H9 (cell line): Measurements from ENCODE around the gene FAM240A. TPM values are rescaled to one million over a fixed set of nuclear protein-coding genes. Genes with fewer than 3 reads are reported as not detected.

Source experiments
- DNase-seq: peaks from one replicate; pipeline ENCODE4 v3.0.0-alpha.2; 2017
- H2AFZ ChIP-seq: one replicate; pipeline ENCODE4 v1.6.1; 2013; ENCODE audit warnings: mild to moderate bottlenecking, low read length, control low read depth, moderate library complexity
- H2AK5ac ChIP-seq: 2 replicates; pipeline ENCODE4 v1.6.1; 2013; ENCODE audit warnings: low read length, control low read depth, mixed read lengths; ENCODE audit not compliant: insufficient read length
- H2BK120ac ChIP-seq: one replicate; pipeline ENCODE4 v1.6.1; 2013; ENCODE audit warnings: low read depth, mild to moderate bottlenecking, low read length, control low read depth, inconsistent platforms; ENCODE audit not compliant: poor library complexity, severe bottlenecking
- H2BK12ac ChIP-seq: 2 replicates; pipeline ENCODE4 v1.6.1; 2013; ENCODE audit warnings: low read length, control low read depth, mixed read lengths, low read depth; ENCODE audit not compliant: insufficient read length
- H2BK15ac ChIP-seq: 2 replicates; pipeline ENCODE4 v1.6.1; 2013; ENCODE audit warnings: low read depth, low read length, control low read depth
- H2BK20ac ChIP-seq: one replicate; pipeline ENCODE4 v1.6.1; 2013; ENCODE audit warnings: low read depth, mild to moderate bottlenecking, low read length, control low read depth, inconsistent platforms; ENCODE audit not compliant: poor library complexity, severe bottlenecking
- H2BK5ac ChIP-seq: 2 replicates; pipeline ENCODE4 v1.6.1; 2013; ENCODE audit warnings: low read length, control low read depth, mixed read lengths; ENCODE audit not compliant: insufficient read length
- H3K14ac ChIP-seq: 2 replicates; pipeline ENCODE4 v1.6.1; 2013; ENCODE audit warnings: low read length, control low read depth; ENCODE audit not compliant: insufficient read depth
- H3K18ac ChIP-seq: 2 replicates; pipeline ENCODE4 v1.6.1; 2013; ENCODE audit warnings: low read depth, mild to moderate bottlenecking, mixed read lengths, low read length, control low read depth; ENCODE audit not compliant: insufficient read length
- H3K23ac ChIP-seq: 2 replicates; pipeline ENCODE4 v1.6.1; 2013; ENCODE audit warnings: low read length, control low read depth, mixed read lengths, low read depth; ENCODE audit not compliant: insufficient read length
- H3K23me2 ChIP-seq: 2 replicates; pipeline ENCODE4 v1.6.1; 2013; ENCODE audit warnings: low read depth, mild to moderate bottlenecking, mixed read lengths, low read length, control low read depth; ENCODE audit not compliant: insufficient read length, poor library complexity, severe bottlenecking
- H3K27ac ChIP-seq: 2 replicates; pipeline ENCODE4 v1.5.1; 2013; ENCODE audit warnings: low read length, control low read depth, mixed read lengths, low read depth; ENCODE audit not compliant: insufficient read length
- H3K27me3 ChIP-seq: 2 replicates; pipeline ENCODE4 v1.6.1; 2013; ENCODE audit warnings: low read length, control low read depth, inconsistent platforms; ENCODE audit not compliant: insufficient read depth
- H3K4ac ChIP-seq: 2 replicates; pipeline ENCODE4 v1.6.1; 2013; ENCODE audit warnings: low read depth, mild to moderate bottlenecking, control low read depth, inconsistent platforms, low read length, moderate library complexity
- H3K4me1 ChIP-seq: 2 replicates; pipeline ENCODE4 v1.6.1; 2013; ENCODE audit warnings: low read length, control low read depth, inconsistent platforms; ENCODE audit not compliant: insufficient read depth
- H3K4me2 ChIP-seq: 2 replicates; pipeline ENCODE4 v1.6.1; 2013; ENCODE audit warnings: low read length, control low read depth, mixed read lengths; ENCODE audit not compliant: insufficient read length, insufficient read depth
- H3K56ac ChIP-seq: 2 replicates; pipeline ENCODE4 v1.6.1; 2013; ENCODE audit warnings: low read depth, mild to moderate bottlenecking, mixed read lengths, low read length, control low read depth; ENCODE audit not compliant: insufficient read length
- H3K79me1 ChIP-seq: 2 replicates; pipeline ENCODE4 v1.6.1; 2013; ENCODE audit warnings: low read depth, mild to moderate bottlenecking, moderate library complexity, low read length, control low read depth, inconsistent platforms; ENCODE audit not compliant: insufficient read depth, poor library complexity, severe bottlenecking
- H3K79me2 ChIP-seq: 2 replicates; pipeline ENCODE4 v1.6.1; 2013; ENCODE audit warnings: low read length, control low read depth, inconsistent platforms; ENCODE audit not compliant: insufficient read depth
- H3K9ac ChIP-seq: 2 replicates; pipeline ENCODE4 v1.6.1; 2013; ENCODE audit warnings: low read length, control low read depth, mixed read lengths; ENCODE audit not compliant: insufficient read length; ENCODE audit errors: extremely low read depth
- H3K9me3 ChIP-seq: one replicate; pipeline ENCODE4 v1.6.1; 2013; ENCODE audit warnings: low read depth, low read length, inconsistent platforms; ENCODE audit not compliant: control insufficient read depth
- H3T11ph ChIP-seq: one replicate; pipeline ENCODE4 v1.6.1; 2013; ENCODE audit warnings: mild to moderate bottlenecking, low read length, control low read depth, inconsistent platforms
- H4K20me1 ChIP-seq: one replicate; pipeline ENCODE4 v1.6.1; 2013; ENCODE audit not compliant: control insufficient read depth, insufficient read length, insufficient read depth
- H4K5ac ChIP-seq: 2 replicates; pipeline ENCODE4 v1.6.1; 2013; ENCODE audit warnings: low read depth, mild to moderate bottlenecking, mixed read lengths, low read length, control low read depth; ENCODE audit not compliant: insufficient read length
- H4K8ac ChIP-seq: replicated peaks from 2 replicates; pipeline ENCODE4 v1.6.1; 2013; ENCODE audit warnings: low read length, control low read depth, mixed read lengths, low read depth; ENCODE audit not compliant: insufficient read length
- H4K91ac ChIP-seq: 2 replicates; pipeline ENCODE4 v1.6.1; 2013; ENCODE audit warnings: low read depth, mild to moderate bottlenecking, moderate library complexity, mixed read lengths, low read length, control low read depth; ENCODE audit not compliant: insufficient read length
- H3K27ac Mint-ChIP-seq, 3 experiments: 2 replicates in 2 of 3; 3 replicates in 1 of 3; pipeline ENCODE4 v1.8.0; 2020 to 2021; ENCODE audit warnings: mixed read lengths in 3 of 3, mild to moderate bottlenecking in 1 of 3, moderate library complexity in 1 of 3
- H3K27me3 Mint-ChIP-seq: 2 replicates; pipeline ENCODE4 v1.8.0; 2021; ENCODE audit warnings: low read depth, mild to moderate bottlenecking, moderate library complexity, mixed read lengths
- H3K36me3 Mint-ChIP-seq, 3 experiments: 2 replicates in 2 of 3; 3 replicates in 1 of 3; pipeline ENCODE4 v1.8.0; 2020 to 2021; ENCODE audit warnings: low read depth in 3 of 3, mixed read lengths in 3 of 3; ENCODE audit not compliant: insufficient read depth in 1 of 3
- H3K4me1 Mint-ChIP-seq, 2 experiments: 2 replicates each; pipeline ENCODE4 v1.8.0; 2020; ENCODE audit warnings: mixed read lengths in 2 of 2
- H3K4me3 Mint-ChIP-seq, 2 experiments: 2 replicates in 1 of 2; 3 replicates in 1 of 2; pipeline ENCODE4 v1.8.0; 2020 to 2021; ENCODE audit warnings: mild to moderate bottlenecking in 2 of 2, mixed read lengths in 2 of 2, moderate library complexity in 1 of 2
- H3K9me3 Mint-ChIP-seq, 2 experiments: 2 replicates in 1 of 2; 3 replicates in 1 of 2; pipeline ENCODE4 v1.8.0; 2020; ENCODE audit warnings: mild to moderate bottlenecking in 2 of 2, mixed read lengths in 2 of 2, moderate library complexity in 1 of 2
- whole genome bisulfite sequencing: extraction: QIAGEN DNeasy Blood & Tissue Kit; methylation state at CpG from one replicate; pipeline ENCODE4 v1.1.7; 2013; ENCODE audit warnings: missing lambda C conversion rate, low lambda C conversion rate, mixed read lengths; ENCODE audit not compliant: insufficient read length; ENCODE audit errors: extremely low coverage; 5-methylcytosine and 5-hydroxymethylcytosine counted together
- total RNA-seq: library from RNA; stranded (reverse); gene quantifications from 2 replicates; pipeline ENCODE4 v1.2.1, GENCODE V29; 2021
- TF ChIP-seq, protein P1 (sequence below): fragments of 200-600 bp; sonication (generic); conservative IDR thresholded peaks from 3 replicates; pipeline ENCODE4 v1.8.0; 2021; ENCODE audit warnings: antibody characterized with exemption, mild to moderate bottlenecking

Gene FAM240A
- total RNA-seq, 1 experiment from 2014 or later, result 0.11 TPM

DNA sequence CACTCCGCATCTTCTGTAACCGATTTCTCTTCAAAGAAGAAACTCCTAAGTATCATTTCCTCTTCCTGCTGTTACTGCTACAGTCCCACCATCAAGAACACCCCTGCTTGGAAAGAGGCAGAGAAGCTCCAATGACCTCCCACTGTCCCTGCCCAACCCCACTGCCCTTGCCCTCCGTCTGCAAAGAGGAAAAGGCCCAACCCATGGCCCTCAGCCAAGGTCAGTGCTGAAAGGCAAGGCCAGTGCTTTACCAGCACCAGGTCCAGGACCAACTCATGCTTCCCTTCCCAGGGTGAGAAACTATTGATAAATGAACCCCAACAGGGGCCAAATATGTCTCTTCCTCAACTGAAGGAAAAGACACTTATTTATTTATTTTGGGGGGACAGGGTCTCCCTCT, 22.5 kb downstream of the FAM240A start:
- H4K20me1 ChIP-seq, result no peaks in the 10 kb centered on the region
- no peak overlapping the region for H4K8ac ChIP-seq
- H2BK15ac ChIP-seq, result no peak overlapping the region
- TF ChIP-seq, protein P1, sequence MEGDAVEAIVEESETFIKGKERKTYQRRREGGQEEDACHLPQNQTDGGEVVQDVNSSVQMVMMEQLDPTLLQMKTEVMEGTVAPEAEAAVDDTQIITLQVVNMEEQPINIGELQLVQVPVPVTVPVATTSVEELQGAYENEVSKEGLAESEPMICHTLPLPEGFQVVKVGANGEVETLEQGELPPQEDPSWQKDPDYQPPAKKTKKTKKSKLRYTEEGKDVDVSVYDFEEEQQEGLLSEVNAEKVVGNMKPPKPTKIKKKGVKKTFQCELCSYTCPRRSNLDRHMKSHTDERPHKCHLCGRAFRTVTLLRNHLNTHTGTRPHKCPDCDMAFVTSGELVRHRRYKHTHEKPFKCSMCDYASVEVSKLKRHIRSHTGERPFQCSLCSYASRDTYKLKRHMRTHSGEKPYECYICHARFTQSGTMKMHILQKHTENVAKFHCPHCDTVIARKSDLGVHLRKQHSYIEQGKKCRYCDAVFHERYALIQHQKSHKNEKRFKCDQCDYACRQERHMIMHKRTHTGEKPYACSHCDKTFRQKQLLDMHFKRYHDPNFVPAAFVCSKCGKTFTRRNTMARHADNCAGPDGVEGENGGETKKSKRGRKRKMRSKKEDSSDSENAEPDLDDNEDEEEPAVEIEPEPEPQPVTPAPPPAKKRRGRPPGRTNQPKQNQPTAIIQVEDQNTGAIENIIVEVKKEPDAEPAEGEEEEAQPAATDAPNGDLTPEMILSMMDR, result no peak
- H2AFZ ChIP-seq, result no peak overlapping the region
- peaks cover 3% of the 10 kb centered on the region for H3K27me3 Mint-ChIP-seq
- no peak overlapping the region for H2BK5ac ChIP-seq
- H3K27ac ChIP-seq, result no peak overlapping the region
- no peak overlapping the region for H2BK20ac ChIP-seq
- no peak overlapping the region for H2BK120ac ChIP-seq
- H4K5ac ChIP-seq, result no peak overlapping the region
- H3K27me3 ChIP-seq, result no peaks in the 10 kb centered on the region
- H3K4me3 Mint-ChIP-seq, result no peak overlapping the region
- H3K4me2 ChIP-seq, result no peak overlapping the region
- H3K4me1 ChIP-seq, result no peaks in the 10 kb centered on the region; the same call in 1 of the 2 replicates
- H3K79me1 ChIP-seq, result no peaks in the 10 kb centered on the region
- DNase-seq, result no peak
- no peak overlapping the region for H4K91ac ChIP-seq
- no peak overlapping the region for H2BK12ac ChIP-seq
- H3K23me2 ChIP-seq, result no peaks in the 10 kb centered on the region
- no peaks in the 10 kb centered on the region for H3K9me3 ChIP-seq
- WGBS, result no CpG with 5 or more reads among the region's 3 CpGs
- no peak overlapping the region for H3K9ac ChIP-seq
- no peak overlapping the region for H3K14ac ChIP-seq
- H3K36me3 Mint-ChIP-seq, result no peaks in the 10 kb centered on the region; a peak in 1 of 7 replicates
- H3K23ac ChIP-seq, result no peak overlapping the region
- H3K56ac ChIP-seq, result no peak overlapping the region
- peaks cover 0 to 2% of the 10 kb centered on the region in 2 experiments; a peak in 1 of 5 replicates for H3K9me3 Mint-ChIP-seq
- no peak overlapping the region for H3K27ac Mint-ChIP-seq
- no peak overlapping the region for H3T11ph ChIP-seq
- H3K18ac ChIP-seq, result no peak overlapping the region
- H3K4me1 Mint-ChIP-seq, result peaks cover 6 to 8% of the 10 kb centered on the region in 2 experiments
- no peak overlapping the region for H2AK5ac ChIP-seq
- no peak overlapping the region for H3K4ac ChIP-seq
- H3K79me2 ChIP-seq, result no peaks in the 10 kb centered on the region
